ENCODE measurements around the gene KCNJ1.
A peak's percentile ranks its signal among the peaks of the same experiment; 100 is the strongest.

The KCNJ1 gene

DNA sequence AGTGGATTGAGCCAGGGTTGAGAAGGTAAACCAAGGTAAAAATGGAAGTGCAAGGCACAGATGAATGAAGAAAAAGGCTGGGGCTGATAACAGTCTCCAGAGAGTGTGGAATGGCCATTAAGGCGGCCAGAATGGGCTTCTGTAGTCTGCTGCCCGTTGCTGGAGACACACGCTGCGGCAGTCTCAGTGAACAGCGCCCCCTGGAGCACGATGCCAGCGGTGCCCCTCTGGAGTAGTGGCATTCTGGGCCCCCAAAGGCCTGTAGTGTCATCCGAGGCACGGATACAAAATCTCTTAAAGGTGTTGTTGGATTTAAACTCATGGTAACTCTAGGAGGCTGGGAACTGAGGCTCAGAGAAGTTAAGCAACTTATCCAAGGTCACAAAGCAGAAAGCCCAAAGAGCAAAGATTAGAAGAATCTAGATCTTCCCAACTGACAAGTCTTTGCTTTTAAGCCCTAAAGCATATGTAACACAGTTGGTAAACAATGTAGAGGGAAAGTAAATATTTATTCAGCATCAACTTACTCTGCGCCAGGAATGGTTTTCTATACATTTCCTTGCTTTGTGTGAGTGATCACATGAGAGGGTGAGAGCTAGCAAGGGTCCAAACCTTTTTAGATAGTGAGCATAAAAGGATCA, 18.2 kb downstream of the KCNJ1 start:
- TF ChIP-seq, protein P1, sequence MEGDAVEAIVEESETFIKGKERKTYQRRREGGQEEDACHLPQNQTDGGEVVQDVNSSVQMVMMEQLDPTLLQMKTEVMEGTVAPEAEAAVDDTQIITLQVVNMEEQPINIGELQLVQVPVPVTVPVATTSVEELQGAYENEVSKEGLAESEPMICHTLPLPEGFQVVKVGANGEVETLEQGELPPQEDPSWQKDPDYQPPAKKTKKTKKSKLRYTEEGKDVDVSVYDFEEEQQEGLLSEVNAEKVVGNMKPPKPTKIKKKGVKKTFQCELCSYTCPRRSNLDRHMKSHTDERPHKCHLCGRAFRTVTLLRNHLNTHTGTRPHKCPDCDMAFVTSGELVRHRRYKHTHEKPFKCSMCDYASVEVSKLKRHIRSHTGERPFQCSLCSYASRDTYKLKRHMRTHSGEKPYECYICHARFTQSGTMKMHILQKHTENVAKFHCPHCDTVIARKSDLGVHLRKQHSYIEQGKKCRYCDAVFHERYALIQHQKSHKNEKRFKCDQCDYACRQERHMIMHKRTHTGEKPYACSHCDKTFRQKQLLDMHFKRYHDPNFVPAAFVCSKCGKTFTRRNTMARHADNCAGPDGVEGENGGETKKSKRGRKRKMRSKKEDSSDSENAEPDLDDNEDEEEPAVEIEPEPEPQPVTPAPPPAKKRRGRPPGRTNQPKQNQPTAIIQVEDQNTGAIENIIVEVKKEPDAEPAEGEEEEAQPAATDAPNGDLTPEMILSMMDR (conservative IDR thresholded peaks at IDR 0.05; ENCODE audit: low read length): peak; percentile 52
- no peak for DNase-seq (ENCODE audit: low read depth)
- H3K4me3 ChIP-seq (ENCODE audit: low read length): no peak overlapping the region

DNA sequence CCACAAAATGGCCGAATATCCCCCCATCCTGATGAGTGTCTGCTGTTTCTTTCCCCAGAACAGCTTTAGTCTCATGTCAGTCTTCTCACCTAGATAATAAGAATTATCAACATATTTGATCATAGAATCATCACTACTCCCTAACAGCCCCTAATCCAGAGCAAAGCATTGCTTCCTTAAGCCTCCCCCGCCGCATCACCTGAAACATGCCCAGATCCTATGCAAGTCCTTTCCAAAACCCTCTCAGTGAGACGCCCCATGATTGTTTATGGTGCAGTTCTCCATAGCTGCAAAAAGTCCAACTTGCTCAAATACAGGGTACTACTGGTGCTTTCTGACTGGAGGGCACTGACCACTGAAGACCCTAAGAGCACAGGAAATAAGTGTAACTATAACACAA, 20.1 kb downstream of the KCNJ1 start:
- H3K4me3 ChIP-seq (ENCODE audit: low read length): no peak overlapping the region
- DNase-seq (ENCODE audit: low read depth): no peak
- TF ChIP-seq, protein P1 (conservative IDR thresholded peaks at IDR 0.05; ENCODE audit: low read length): no peak

DNA sequence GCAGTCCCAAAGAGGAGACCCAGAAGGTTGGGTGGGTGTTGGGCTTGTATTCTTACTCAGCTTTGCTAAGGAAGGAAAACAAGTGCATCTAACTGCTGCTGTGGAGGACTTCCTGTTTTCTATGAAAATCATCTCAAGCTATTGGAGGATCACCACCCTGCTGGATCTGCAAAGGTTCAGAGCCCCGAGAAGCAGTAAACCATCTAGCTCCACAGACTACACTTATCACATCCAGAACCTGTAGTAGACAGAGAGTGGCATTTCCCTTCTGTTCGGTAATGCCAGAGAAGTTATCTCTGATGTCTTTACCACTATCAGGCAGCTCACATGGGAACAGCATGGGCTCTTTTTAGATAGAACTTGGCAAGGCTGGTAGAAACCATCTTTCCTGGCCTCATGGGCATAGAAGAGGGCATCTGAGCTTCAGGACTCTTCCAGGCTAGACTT, 21.7 kb downstream of the KCNJ1 start:
- TF ChIP-seq, protein P1 (conservative IDR thresholded peaks at IDR 0.05; ENCODE audit: low read length): no peak
- no peak overlapping the region for H3K4me3 ChIP-seq (ENCODE audit: low read length)
- DNase-seq (ENCODE audit: low read depth): no peak

DNA sequence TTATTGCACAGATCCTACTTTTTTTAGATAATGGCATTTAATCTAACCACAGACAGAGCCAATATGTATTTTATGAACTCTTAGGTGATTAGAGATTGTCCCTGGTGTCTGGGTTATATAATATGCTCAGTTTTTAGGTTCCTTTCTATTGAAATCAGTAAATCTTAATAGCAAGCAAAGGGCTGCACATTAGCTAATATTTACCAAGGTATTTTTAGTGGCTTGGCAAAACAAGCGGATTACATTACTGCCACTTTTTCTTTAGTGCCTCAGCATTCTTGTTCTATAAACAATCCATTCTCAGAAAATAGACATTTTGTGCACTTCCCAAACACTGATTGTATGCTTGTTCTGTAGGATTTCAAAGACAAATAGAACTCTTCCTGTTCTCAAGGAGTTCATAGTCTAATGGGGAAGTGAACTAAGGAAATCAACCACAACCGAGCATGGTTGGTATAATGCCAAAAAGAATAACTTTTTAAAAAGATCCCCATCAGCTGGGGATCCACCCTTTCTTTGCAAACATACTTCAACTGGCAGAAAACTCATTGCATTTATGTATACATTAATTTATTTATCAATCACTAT, 23.8 kb downstream of the KCNJ1 start:
- H3K4me3 ChIP-seq (ENCODE audit: low read length): no peak overlapping the region
- TF ChIP-seq, protein P1 (conservative IDR thresholded peaks at IDR 0.05; ENCODE audit: low read length): no peak
- DNase-seq (ENCODE audit: low read depth): no peak

DNA sequence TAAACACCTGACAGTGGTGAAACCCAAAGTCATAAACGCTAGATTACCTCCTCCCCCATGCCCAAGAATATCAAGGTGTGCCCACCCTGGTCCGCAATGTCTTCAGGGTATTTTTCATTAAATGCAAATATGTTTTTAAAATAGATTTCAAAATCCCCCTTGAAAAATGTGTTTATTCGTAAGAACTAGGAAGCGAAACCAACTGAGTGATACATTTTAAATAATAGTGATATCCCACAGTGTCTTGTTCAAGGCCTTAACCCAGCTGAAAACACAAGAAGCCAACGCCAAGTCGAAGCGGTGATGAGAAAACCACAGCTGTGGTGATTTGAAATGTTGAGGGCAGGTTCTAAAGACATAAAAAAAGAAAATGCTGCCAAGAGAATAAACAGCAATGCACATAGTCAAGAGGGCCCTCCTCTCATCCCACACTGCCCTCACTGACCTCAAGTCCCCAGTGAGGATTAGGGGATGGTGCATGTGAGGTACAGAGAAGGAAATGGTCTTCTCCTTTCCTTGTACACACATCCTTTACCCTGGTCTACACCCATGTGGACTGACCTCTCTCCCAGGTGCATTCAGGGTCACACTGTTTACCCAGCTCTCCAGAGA, 25.5 kb downstream of the KCNJ1 start:
- TF ChIP-seq, protein P1 (conservative IDR thresholded peaks at IDR 0.05; ENCODE audit: low read length): no peak
- no peak for DNase-seq (ENCODE audit: low read depth)
- H3K4me3 ChIP-seq (ENCODE audit: low read length): no peak overlapping the region

DNA sequence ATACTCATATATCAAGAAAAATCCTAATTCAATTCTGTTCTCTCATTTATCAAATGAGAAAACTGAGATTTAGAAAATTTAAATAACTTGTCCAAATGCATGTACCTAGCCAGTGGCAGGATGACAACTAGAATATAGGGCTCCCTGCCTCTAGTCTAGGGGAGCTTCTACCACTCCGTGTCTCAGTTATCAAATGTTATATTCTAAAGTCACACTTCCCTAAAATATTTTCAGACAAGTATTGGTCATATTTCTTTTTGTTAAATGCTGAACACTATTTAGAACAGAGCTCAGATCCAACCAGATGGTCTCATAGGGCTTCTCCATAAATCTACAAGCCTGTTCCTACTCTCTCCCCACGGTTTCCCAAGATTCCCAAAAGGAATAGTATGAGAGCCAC, 26.3 kb downstream of the KCNJ1 start:
- TF ChIP-seq, protein P1 (conservative IDR thresholded peaks at IDR 0.05; ENCODE audit: low read length): no peak
- DNase-seq (ENCODE audit: low read depth): no peak
- H3K4me3 ChIP-seq (ENCODE audit: low read length): no peak overlapping the region

DNA sequence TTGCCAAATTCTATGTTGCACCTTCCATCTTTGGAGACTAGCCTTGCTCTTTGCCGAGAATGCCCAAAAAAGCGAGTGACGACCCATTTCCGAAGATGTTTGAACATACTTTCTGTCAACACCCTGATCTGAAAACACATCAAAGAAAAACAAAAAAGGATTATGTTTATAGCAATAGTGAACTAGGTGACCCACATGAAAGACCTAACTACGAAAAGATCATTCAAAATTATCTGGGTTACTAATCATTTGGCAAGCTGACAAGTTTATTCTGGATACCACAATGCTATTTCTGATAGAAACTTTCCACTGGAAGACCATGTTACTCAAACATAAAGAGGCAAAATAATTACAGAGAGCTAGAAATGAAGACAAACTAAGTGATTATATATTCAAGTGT, 27.0 kb downstream of the KCNJ1 start:
- H3K4me3 ChIP-seq (ENCODE audit: low read length): no peak overlapping the region
- TF ChIP-seq, protein P1 (conservative IDR thresholded peaks at IDR 0.05; ENCODE audit: low read length): no peak
- DNase-seq (ENCODE audit: low read depth): no peak

Measured in AG10803 (cell line).